ENCODE data around the gene BRCA1.

GRCh38 chr17:43169561-43170139 lies 44.5 kb upstream of the BRCA1 start:
- TF ChIP-seq CTCF (IDR thresholded peaks at IDR 0.05; ENCODE audit: low read depth, low read length) (no peak), POLR2A (IDR thresholded peaks at IDR 0.05; ENCODE audit: extremely low read depth, insufficient read length) (no peak), MAX (IDR thresholded peaks at IDR 0.05; ENCODE audit: low read depth, low read length) (peak; percentile 50)
